Measurements from ENCODE around the gene GRIN1. TPM values are rescaled to one million over a fixed set of nuclear protein-coding genes. Genes with fewer than 3 reads are reported as not detected.

Gene GRIN1
- total RNA-seq, 1 donor from 2014 or later = 0.53 TPM

- no peak for FAIRE-seq
- DNase-seq (ENCODE audit: low read depth) = no peak
- Histone ChIP-seq H3K27me3 (ENCODE audit: control insufficient read depth, insufficient read depth, low read length) (no peaks in the 10 kb centered on the region), H3K4me3 (ENCODE audit: low read depth, low read length) (no peak overlapping the region), H3K36me3 (ENCODE audit: control insufficient read depth, insufficient read depth, low read length) (peaks cover 8% of the 10 kb centered on the region)
- TF ChIP-seq CTCF (IDR thresholded peaks at IDR 0.05; ENCODE audit: insufficient read depth, low read length, severe bottlenecking) = no peak
Observed at GRCh38 chr9:137212520-137212919, 73.6 kb downstream of the GRIN1 start.

GRCh38 chr9:137213160-137214060, 74.5 kb downstream of the GRIN1 start:
- no peaks in the 10 kb centered on the region for H3K27me3 ChIP-seq (ENCODE audit: control insufficient read depth, insufficient read depth, low read length)
- TF ChIP-seq CTCF (IDR thresholded peaks at IDR 0.05; ENCODE audit: insufficient read depth, low read length, severe bottlenecking) = peak; percentile 35
- FAIRE-seq = no peak
- H3K4me3 ChIP-seq (ENCODE audit: low read depth, low read length) = no peak overlapping the region
- no peak for DNase-seq (ENCODE audit: low read depth)
- H3K36me3 ChIP-seq (ENCODE audit: control insufficient read depth, insufficient read depth, low read length) = peaks cover 8% of the 10 kb centered on the region

- H3K36me3 ChIP-seq (ENCODE audit: control insufficient read depth, insufficient read depth, low read length) = peaks cover 6% of the 10 kb centered on the region
- no peak for FAIRE-seq
- no peak for TF ChIP-seq CTCF (IDR thresholded peaks at IDR 0.05; ENCODE audit: insufficient read depth, low read length, severe bottlenecking)
- H3K27me3 ChIP-seq (ENCODE audit: control insufficient read depth, insufficient read depth, low read length) = no peaks in the 10 kb centered on the region
- H3K4me3 ChIP-seq (ENCODE audit: low read depth, low read length) = no peak overlapping the region
- no peak for DNase-seq (ENCODE audit: low read depth)
Observed at GRCh38 chr9:137214620-137215019, 75.7 kb downstream of the GRIN1 start.

- Histone ChIP-seq H3K27me3 (ENCODE audit: control insufficient read depth, insufficient read depth, low read length) (no peaks in the 10 kb centered on the region), H3K4me3 (ENCODE audit: low read depth, low read length) (no peak overlapping the region), H3K36me3 (ENCODE audit: control insufficient read depth, insufficient read depth, low read length) (peaks cover 6% of the 10 kb centered on the region)
- FAIRE-seq (no peak), DNase-seq (ENCODE audit: low read depth) (no peak)
- TF ChIP-seq CTCF (IDR thresholded peaks at IDR 0.05; ENCODE audit: insufficient read depth, low read length, severe bottlenecking) = no peak
Observed at GRCh38 chr9:137215196-137215986, 76.4 kb downstream of the GRIN1 start.

GRCh38 chr9:137216188-137216965, 77.4 kb downstream of the GRIN1 start:
- FAIRE-seq = no peak
- Histone ChIP-seq H3K27me3 (ENCODE audit: control insufficient read depth, insufficient read depth, low read length) (no peaks in the 10 kb centered on the region), H3K4me3 (ENCODE audit: low read depth, low read length) (no peak overlapping the region), H3K36me3 (ENCODE audit: control insufficient read depth, insufficient read depth, low read length) (peaks cover 6% of the 10 kb centered on the region)
- no peak for DNase-seq (ENCODE audit: low read depth)
- TF ChIP-seq CTCF (IDR thresholded peaks at IDR 0.05; ENCODE audit: insufficient read depth, low read length, severe bottlenecking) = no peak
